ENCODE data around the gene TPSG1.

Gene TPSG1

GRCh38 chr16:1180549-1181403, 44.3 kb downstream of the TPSG1 start (continued):
- TF ChIP-seq CREB5 (CRISPR knock-in tag; IDR thresholded peaks at IDR 0.05; ENCODE audit: low read depth) (no peak), BACH2 (CRISPR knock-in tag; IDR thresholded peaks at IDR 0.05; ENCODE audit: borderline replicate concordance) (no peak), TCF4 (CRISPR knock-in tag; IDR thresholded peaks at IDR 0.05; ENCODE audit: borderline replicate concordance) (no peak), SNAI2 (CRISPR knock-in tag; IDR thresholded peaks at IDR 0.05) (no peak)

- no peak for ATAC-seq
- no peak for TF ChIP-seq ZC3H10 (CRISPR knock-in tag; IDR thresholded peaks at IDR 0.05)
- no peak for TF ChIP-seq ZNF565 (CRISPR knock-in tag; conservative IDR thresholded peaks at IDR 0.05; ENCODE audit: low read depth)
- no peak for TF ChIP-seq TCF4 (CRISPR knock-in tag; IDR thresholded peaks at IDR 0.05; ENCODE audit: borderline replicate concordance)
- no peak for TF ChIP-seq ZFP3 (CRISPR knock-in tag; IDR thresholded peaks at IDR 0.05)
- TF ChIP-seq TOX (CRISPR knock-in tag; IDR thresholded peaks at IDR 0.05; ENCODE audit: borderline replicate concordance): no peak
- TF ChIP-seq BACH2 (CRISPR knock-in tag; IDR thresholded peaks at IDR 0.05; ENCODE audit: borderline replicate concordance): no peak
- no peak for TF ChIP-seq ZFP30 (CRISPR knock-in tag; IDR thresholded peaks at IDR 0.05)
- TF ChIP-seq PATZ1 (CRISPR knock-in tag; IDR thresholded peaks at IDR 0.05; ENCODE audit: borderline replicate concordance): no peak
- no peak for TF ChIP-seq ZNF70 (CRISPR knock-in tag; IDR thresholded peaks at IDR 0.05)
- TF ChIP-seq CSRNP3 (CRISPR knock-in tag; IDR thresholded peaks at IDR 0.05): no peak
- no peak for TF ChIP-seq TSHZ2 (CRISPR knock-in tag; IDR thresholded peaks at IDR 0.05)
- TF ChIP-seq CREB5 (CRISPR knock-in tag; IDR thresholded peaks at IDR 0.05; ENCODE audit: low read depth): no peak
- no peak for TF ChIP-seq SNAI2 (CRISPR knock-in tag; IDR thresholded peaks at IDR 0.05)
- TF ChIP-seq GLIS3 (CRISPR knock-in tag; IDR thresholded peaks at IDR 0.05): no peak
- TF ChIP-seq PPARA (CRISPR knock-in tag; IDR thresholded peaks at IDR 0.05; ENCODE audit: borderline replicate concordance): no peak
- TF ChIP-seq POU6F1 (CRISPR knock-in tag; IDR thresholded peaks at IDR 0.05; ENCODE audit: borderline replicate concordance, low read depth): no peak
- TF ChIP-seq OSR1 (CRISPR knock-in tag; IDR thresholded peaks at IDR 0.05): no peak
- TF ChIP-seq ARNTL (CRISPR knock-in tag; IDR thresholded peaks at IDR 0.05; ENCODE audit: borderline replicate concordance, low read depth): no peak
- TF ChIP-seq ZNF8 (CRISPR knock-in tag; IDR thresholded peaks at IDR 0.05): no peak
- TF ChIP-seq CSDC2 (CRISPR knock-in tag; IDR thresholded peaks at IDR 0.05): no peak
Measured at GRCh38 chr16:1178295-1178910, 46.7 kb downstream of the TPSG1 start.

All from SK-N-SH treated with all-trans-retinoic acid at 6 μM for 48 hours (cell line).